Activated B cell treated with CpG ODN at 0.5 μM for 24 hours (primary cell): ENCODE measurements around the gene AKT1. TPM values are rescaled to one million over a fixed set of nuclear protein-coding genes. Genes with fewer than 3 reads are reported as not detected.

Experiments
- ATAC-seq: fragments of 200-7000 bp; cut with Tn5 transposase; one replicate; pipeline ENCODE4 v1.10.0; 2021; ENCODE audit warnings: low read depth, mild to moderate bottlenecking, moderate library complexity
- CTCF ChIA-PET: fragments of 350-600 bp; sonication (Branson Sonifier 250); formaldehyde crosslinking; loops from one replicate; lab custom pipeline; 2021; ENCODE audit warnings: antibody characterized with exemption; lab: Charles Lee
- POLR2A ChIA-PET: fragments of 350-600 bp; sonication (Branson Sonifier 250); formaldehyde crosslinking; loops from one replicate; lab custom pipeline; 2021; ENCODE audit warnings: antibody characterized with exemption; lab: Charles Lee
- DNase-seq: peaks from one replicate; pipeline ENCODE4 v3.0.0; 2022
- H3K27ac Mint-ChIP-seq: one replicate; pipeline ENCODE4 v1.8.0; 2020; ENCODE audit warnings: mixed read lengths
- H3K27me3 Mint-ChIP-seq: one replicate; pipeline ENCODE4 v1.8.0; 2021; ENCODE audit warnings: mixed read lengths
- H3K36me3 Mint-ChIP-seq: one replicate; pipeline ENCODE4 v1.8.0; 2021; ENCODE audit warnings: low read depth, mixed read lengths
- H3K4me1 Mint-ChIP-seq: one replicate; pipeline ENCODE4 v1.8.0; 2021; ENCODE audit warnings: mixed read lengths
- H3K4me3 Mint-ChIP-seq: one replicate; pipeline ENCODE4 v1.8.0; 2020; ENCODE audit warnings: mild to moderate bottlenecking, mixed read lengths
- H3K9me3 Mint-ChIP-seq: one replicate; pipeline ENCODE4 v1.8.0; 2020; ENCODE audit warnings: mixed read lengths
- intact Hi-C: fragments of 100-400 bp; cut with micrococcal nuclease; formaldehyde crosslinking; loops from one replicate; pipeline ENCODE4 v1.15.1; 2024
- total RNA-seq: library from RNA; stranded (reverse); gene quantifications from 2 replicates; pipeline ENCODE4 v1.2.3, GENCODE V29; 2022
- TF ChIP-seq, protein P1 (sequence below): fragments of 200-600 bp; IDR thresholded peaks from one replicate; pipeline ENCODE4 v1.8.0; 2022; ENCODE audit warnings: antibody characterized with exemption, mild to moderate bottlenecking

Gene AKT1
- total RNA-seq, 1 donor from 2014 or later: 80.8 TPM

DNA sequence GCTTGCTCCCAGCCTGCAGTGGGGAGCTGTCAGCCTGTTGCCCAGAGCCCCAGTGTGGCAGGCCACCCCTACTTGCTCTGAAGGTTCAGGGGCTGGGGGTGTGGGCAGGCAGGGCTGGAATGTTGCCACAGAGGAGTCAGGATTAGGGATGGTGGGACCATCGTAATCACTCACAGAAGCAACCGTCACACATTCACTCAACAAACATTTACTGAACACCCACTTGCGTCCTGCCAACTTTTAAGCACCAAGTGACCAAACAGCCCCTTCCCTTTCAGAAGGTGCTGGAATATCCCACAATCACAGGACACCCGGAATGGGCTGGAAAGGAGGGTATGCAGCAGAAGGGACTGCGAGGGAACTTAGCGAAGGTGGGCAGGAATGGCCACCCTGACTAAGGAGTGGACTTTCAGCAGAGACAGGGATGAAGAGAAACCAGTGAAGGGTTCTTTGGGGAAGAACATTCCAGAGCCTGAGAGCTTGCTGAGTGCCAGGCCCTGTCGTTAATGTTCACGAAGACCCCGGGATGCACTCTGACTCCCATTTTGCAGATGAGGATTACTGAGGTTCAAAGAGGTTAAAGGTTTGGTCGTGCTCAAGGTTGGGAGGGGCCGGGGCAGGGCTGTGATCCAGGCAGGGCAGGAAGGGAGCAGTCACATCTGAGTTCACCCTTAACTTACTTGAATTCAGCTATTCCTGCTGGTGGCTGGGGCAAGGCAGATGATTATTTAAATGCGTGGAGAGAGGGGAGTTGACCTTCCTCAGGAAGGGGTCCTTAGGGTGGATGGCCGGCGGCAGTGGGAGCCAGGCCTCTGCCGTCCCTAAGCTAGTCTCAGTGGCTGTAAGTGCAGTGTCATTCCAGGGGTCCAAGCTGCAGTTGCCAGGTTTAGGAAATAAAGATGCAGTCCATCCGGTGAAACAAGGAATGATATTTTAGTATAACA is 3.0 kb upstream of the AKT1 start:
- ChIA-PET POLR2A (no interaction called here), CTCF (no interaction called here)
- DNase-seq (no peak), ATAC-seq (no peak)
- H3K36me3 Mint-ChIP-seq: peaks cover 1% of the 10 kb centered on the region
- no peaks in the 10 kb centered on the region for H3K27me3 Mint-ChIP-seq
- H3K27ac Mint-ChIP-seq: peak overlapping the region; percentile 87
- H3K4me3 Mint-ChIP-seq: peak overlapping the region; percentile 73
- H3K9me3 Mint-ChIP-seq: no peaks in the 10 kb centered on the region
- TF ChIP-seq, protein P1, sequence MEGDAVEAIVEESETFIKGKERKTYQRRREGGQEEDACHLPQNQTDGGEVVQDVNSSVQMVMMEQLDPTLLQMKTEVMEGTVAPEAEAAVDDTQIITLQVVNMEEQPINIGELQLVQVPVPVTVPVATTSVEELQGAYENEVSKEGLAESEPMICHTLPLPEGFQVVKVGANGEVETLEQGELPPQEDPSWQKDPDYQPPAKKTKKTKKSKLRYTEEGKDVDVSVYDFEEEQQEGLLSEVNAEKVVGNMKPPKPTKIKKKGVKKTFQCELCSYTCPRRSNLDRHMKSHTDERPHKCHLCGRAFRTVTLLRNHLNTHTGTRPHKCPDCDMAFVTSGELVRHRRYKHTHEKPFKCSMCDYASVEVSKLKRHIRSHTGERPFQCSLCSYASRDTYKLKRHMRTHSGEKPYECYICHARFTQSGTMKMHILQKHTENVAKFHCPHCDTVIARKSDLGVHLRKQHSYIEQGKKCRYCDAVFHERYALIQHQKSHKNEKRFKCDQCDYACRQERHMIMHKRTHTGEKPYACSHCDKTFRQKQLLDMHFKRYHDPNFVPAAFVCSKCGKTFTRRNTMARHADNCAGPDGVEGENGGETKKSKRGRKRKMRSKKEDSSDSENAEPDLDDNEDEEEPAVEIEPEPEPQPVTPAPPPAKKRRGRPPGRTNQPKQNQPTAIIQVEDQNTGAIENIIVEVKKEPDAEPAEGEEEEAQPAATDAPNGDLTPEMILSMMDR: no peak
- peaks cover 54% of the 10 kb centered on the region for H3K4me1 Mint-ChIP-seq
- intact Hi-C loops: no loop called here

DNA sequence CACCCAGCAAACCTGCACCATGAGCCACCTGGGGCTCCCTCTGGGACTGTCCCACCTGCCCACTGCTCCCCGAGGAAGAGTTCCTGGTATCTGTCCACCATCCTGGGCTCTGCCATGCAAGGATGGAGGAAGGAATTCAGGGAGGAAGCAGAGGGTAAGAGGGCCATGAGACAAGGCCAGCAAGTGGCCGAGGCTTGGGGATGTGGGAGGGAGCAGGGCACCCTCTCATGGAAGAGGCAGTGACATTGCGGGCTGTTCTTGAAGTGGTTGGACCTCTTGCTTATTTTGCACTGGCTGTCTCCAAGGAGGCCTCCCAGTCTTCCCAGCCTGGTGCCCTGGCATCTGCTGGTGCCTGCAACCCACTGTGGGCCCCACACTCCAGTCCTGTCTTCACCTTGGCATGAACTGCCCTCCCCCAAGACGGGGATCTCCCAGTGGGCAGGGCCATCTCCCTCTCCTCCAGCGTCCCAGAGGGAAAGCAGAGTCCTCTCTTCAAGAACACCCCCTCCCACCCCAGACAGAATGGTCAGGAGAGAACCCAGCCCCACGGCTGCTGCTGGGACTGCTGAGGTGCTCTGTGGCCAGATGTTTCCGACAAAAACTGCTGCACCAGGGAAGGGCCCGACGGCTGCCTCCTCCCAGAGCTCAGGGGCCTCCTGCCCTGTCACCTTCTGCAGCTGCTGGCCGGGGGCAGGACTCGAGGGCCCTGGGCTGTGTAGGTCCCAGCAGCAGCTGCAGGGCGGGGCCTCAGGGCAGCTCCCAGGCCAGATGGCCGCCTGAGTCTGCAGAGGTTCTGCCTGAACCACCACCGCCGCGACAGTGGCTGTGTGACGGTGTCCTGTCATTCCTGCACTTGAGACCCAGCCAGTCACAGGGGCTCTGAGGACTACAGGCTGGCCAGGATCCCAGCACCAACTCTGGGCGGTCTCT is 1.8 kb upstream of the AKT1 start:
- Mint-ChIP-seq H3K4me1 (peaks cover 61% of the 10 kb centered on the region), H3K4me3 (no peak overlapping the region), H3K9me3 (no peaks in the 10 kb centered on the region), H3K36me3 (peaks cover 1% of the 10 kb centered on the region), H3K27me3 (no peaks in the 10 kb centered on the region), H3K27ac (peak overlapping the region; percentile 46)
- TF ChIP-seq, protein P1: no peak
- DNase-seq (peak; percentile 30), ATAC-seq (no peak)
- CTCF ChIA-PET: no interaction called here
- intact Hi-C loops: no loop called here
- POLR2A ChIA-PET: no interaction called here

DNA sequence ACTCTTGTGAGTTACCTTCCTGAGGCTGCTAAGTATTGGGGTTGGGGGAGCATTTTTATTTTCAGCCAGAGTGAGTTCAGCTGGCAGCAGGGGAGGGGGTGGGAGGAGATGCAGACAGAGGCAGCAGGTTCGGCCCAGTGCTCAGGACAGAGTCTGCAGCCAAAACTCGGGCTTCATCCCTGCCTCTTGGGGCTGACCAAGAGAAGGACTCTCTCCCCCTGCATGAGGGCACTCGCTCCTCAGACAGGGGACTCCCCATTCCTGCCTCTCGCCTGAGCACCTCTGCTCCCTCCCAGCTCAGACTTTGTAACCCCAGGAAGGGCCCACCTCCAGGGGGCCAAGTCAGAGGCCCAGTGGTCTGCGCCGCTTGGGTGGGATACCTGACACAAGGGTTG is 1.1 kb upstream of the AKT1 start:
- no peak for DNase-seq
- Mint-ChIP-seq H3K4me3 (peak overlapping the region; percentile 74), H3K36me3 (peaks cover 2% of the 10 kb centered on the region), H3K27ac (peak overlapping the region; percentile 77), H3K27me3 (no peaks in the 10 kb centered on the region), H3K4me1 (peaks cover 55% of the 10 kb centered on the region), H3K9me3 (no peaks in the 10 kb centered on the region)
- TF ChIP-seq, protein P1: no peak
- POLR2A ChIA-PET: no interaction called here
- CTCF ChIA-PET: no interaction called here
- intact Hi-C loops: no loop called here
- ATAC-seq: no peak

- peak; percentile 58 for DNase-seq
- ChIA-PET POLR2A (no interaction called here), CTCF (no interaction called here)
- Mint-ChIP-seq H3K4me1 (peaks cover 54% of the 10 kb centered on the region), H3K4me3 (peak overlapping the region; percentile 74), H3K27ac (peak overlapping the region; percentile 77), H3K27me3 (no peaks in the 10 kb centered on the region), H3K9me3 (no peaks in the 10 kb centered on the region), H3K36me3 (peaks cover 6% of the 10 kb centered on the region)
- intact Hi-C loops: no loop called here
- TF ChIP-seq, protein P1: no peak
- peak; percentile 58 for ATAC-seq
Measured at GRCh38 chr14:104795781-104796686, 486 bp upstream of the AKT1 start.
